Fibroblast of the conjunctiva (primary cell): ENCODE results near the gene MCL1.
A peak's percentile ranks its signal among the peaks of the same experiment; 100 is the strongest.
"Not testable (repeated sequence)": the region's sequence is repeated elsewhere in the genome, so short reads cannot be mapped to it uniquely, and the experiment has no call there.

Source experiments
- DNase-seq: peaks from one replicate; pipeline ENCODE4 v3.0.0-alpha.2; 2010; ENCODE audit warnings: low read depth

The MCL1 gene

DNA sequence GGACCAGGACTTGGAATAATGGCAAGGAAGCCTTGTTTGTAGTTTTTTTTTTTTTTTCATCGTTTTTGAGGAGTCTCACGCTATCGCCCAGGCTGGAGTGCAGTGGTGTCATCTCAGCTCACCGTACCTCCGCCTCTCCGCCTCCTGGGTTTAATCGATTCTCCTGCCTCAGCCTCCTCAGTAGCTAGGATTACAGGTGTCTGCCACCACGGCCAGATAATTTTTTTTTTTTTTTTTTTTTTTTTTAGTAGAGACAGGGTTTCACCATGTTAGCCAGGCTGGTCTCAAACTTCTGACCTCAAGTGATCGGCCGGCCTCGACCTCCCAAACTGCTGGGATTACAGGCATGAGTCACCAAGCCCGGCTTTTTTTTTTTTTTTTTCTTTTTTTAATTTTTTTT, 23.0 kb upstream of the MCL1 start:
- not testable (repeated sequence) for DNase-seq

DNA sequence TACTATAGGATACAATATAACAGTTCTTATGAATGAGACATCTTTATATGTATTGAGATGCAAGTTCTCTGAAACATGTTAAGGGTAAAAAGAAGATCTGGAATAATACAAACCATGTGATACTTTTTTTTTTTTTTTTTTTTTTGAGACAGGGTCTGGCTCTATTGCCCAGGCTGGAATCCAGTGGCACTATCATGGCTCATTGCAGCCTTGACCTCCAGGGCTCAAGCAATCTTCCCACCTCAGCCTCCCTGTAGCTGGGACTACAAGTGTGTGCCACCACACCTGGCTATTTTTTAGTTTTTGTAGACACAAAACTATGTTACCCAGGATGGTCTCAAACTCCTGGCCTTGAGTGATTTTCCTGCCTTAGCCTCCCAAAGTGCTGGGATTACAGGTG, 22.1 kb upstream of the MCL1 start:
- DNase-seq = no peak

DNA sequence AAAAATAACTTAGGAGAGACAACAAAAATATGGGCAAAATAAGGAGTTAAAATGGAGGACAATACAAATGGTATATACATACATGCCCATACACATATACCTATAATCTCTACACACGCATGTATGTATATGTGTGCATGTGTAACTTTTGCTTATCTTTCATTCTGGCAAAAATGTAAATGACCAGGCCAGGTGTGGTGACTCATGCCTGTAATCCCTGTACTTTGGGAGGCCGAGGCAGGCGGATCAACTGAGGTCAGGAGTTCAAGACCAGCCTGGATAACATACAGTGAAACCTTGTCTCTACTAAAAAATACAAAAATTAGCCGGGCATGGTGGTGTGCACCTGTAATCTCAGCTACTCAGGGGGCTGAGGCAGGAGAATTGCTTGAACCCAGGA, 18.9 kb upstream of the MCL1 start:
- not testable (repeated sequence) for DNase-seq

DNA sequence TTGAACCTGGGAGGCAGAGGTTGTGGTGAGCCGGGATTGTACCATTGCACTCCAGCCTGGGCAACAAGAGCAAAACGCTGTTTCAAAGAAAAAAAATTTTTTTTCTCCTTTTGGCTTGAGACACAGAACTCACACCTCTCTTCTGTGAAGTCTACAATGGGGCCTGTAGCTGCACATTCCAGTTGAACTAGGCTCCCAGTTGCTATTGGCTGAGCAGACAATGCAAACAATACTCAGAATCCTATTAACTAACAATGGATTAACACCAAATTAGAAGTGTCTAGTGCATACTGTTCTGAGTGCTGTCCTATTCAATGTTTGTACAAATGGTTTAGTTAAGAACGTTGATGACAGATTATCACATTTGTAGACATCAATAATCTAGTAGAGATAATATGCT, 17.6 kb upstream of the MCL1 start:
- no peak for DNase-seq

DNA sequence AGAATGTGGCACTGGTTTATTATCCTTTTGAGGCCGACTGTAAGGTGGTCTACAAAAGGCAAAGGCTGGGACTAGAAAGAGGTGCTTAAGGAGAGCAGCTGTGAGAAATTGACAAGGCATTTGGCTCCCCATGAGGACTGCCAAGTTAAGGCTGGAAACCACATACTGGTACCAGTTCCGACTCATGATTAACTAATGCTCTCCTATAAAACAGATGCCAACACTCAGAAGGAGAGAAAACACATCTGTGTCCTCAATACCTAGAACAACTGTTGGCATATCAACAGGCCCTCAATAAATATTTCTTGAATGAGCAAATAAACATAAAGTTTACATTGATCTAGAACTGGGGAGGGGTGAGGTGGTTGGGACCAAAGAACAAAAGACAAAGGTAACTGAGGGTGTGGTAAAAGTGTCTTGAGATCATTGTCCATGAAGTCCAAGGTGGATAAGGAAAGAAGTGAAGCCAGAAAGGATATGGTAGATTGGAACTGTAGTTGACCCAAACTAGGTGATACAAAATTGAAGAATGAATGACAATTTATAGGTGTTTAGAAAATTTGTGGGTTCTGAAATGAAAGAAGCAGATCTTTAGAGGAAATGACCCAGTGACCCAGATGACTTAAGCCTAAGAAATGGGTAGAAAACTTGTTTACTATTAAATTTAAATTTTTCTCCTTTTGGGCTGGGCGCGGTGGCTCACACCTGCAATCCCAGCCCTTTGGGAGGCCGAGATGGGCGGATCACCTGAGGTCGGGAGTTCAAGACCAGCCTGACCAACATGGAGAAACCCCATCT, 16.9 kb upstream of the MCL1 start:
- no peak for DNase-seq

DNA sequence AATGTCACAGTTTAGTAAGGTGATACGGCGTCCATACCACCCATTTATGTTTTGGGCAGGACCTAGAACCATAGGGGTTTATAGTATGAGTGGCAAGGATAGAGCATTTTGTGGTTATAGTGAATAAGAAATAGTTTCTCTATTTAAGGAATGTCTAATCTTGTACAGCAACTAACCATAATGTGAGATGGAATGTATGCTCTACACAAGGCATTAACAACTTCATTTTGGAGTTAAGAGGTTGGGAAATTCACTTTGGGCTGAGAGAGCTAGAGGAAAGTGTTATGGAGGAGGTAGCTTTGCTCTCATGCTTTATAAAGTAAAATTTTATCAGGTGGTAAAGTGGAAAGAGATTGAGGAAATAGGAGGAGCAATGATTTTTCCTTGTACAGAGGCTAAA, 3.0 kb upstream of the MCL1 start:
- no peak for DNase-seq

DNA sequence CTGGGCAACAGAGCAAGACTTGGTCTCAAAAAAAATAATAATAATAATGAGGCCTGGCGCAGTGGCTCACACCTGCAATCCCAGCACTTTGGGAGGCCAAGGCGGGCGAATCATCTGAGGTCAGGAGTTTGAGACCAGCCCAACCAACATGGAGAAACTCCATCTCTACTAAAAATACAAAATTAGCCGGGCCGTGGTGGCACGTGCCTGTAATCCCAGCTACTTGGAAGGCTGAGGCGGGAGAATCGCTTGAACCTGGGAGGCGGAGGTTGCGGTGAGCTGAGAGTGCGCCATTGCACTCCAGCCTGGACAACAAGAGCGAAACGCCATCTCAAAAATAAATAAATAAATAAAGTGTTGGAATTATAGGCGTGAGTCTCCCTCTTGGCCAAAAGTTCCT, 2.6 kb upstream of the MCL1 start:
- DNase-seq = not testable (repeated sequence)

GRCh38 chr1:150581437-150581836, 2.0 kb upstream of the MCL1 start:
- not testable (repeated sequence) for DNase-seq

- DNase-seq = not testable (repeated sequence)
Measured at GRCh38 chr1:150580966-150581365, 1.6 kb upstream of the MCL1 start.

DNA sequence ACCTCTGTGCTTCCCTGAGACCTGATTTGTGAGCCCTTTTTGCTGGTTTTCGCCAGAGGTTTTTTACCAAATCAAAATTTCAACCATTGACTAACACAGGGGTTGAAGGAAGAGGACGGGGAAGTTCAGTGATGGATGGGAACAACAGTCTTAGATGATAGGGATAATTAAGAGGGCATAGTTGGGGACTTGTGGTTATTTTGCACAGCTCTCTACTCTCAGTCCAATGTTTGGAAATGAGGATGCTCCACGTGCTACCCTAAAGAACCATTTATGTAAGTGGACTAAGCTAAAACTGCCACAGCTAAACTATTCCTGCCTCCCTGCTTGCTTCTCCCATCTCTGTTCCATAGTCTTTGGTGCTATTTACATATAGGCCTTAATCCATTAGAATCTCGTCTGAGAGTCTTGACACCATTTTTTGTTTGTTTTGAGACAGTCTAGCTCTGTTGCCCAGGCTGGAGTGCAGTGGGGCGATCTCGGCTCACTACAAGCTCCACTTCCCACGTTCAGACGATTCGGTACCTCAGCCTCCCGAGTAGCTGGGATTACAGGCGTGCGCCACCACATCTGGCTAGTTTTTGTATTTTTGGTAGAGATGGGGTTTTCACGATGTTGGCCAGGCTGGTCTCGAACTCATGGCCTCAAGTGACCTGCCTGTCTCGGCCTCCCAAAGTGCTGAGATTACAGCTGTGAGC, 684 bp upstream of the MCL1 start:
- DNase-seq = no peak

DNA sequence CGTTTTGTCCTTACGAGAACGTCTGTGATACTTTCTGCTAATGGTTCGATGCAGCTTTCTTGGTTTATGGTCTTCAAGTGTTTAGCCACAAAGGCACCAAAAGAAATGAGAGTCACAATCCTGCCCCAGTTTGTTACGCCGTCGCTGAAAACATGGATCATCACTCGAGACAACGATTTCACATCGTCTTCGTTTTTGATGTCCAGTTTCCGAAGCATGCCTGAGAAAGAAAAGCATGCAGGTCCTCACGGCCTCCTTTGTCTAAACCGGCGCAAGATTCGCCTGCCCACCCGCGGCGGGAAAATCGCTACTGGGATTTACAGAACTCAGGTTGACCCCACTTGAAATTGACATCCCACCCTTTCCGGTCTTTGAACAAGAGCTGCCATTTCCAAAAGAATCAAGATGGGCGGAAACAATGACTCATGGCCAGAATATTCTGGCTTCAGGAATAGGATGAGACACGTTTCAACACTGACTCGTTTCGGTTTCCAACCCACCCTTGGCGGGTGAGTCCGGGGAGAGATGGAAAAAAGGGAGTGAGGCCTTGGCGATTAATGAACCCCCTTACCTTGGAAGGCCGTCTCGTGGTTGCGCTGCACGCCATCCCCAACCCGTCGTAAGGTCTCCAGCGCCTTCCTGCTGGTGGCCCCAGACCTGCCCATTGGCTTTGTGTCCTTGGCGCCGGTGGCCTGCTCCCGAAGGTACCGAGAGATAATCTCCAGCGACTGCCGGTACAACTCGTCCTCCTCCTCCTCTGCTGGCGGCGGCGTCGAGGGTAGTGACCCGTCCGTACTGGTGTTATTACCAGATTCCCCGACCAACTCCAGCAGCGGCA, 919 bp downstream of the MCL1 start:
- peak; percentile 88 for DNase-seq

- no peak for DNase-seq
Measured at GRCh38 chr1:150577557-150578271, 1.7 kb downstream of the MCL1 start.

DNA sequence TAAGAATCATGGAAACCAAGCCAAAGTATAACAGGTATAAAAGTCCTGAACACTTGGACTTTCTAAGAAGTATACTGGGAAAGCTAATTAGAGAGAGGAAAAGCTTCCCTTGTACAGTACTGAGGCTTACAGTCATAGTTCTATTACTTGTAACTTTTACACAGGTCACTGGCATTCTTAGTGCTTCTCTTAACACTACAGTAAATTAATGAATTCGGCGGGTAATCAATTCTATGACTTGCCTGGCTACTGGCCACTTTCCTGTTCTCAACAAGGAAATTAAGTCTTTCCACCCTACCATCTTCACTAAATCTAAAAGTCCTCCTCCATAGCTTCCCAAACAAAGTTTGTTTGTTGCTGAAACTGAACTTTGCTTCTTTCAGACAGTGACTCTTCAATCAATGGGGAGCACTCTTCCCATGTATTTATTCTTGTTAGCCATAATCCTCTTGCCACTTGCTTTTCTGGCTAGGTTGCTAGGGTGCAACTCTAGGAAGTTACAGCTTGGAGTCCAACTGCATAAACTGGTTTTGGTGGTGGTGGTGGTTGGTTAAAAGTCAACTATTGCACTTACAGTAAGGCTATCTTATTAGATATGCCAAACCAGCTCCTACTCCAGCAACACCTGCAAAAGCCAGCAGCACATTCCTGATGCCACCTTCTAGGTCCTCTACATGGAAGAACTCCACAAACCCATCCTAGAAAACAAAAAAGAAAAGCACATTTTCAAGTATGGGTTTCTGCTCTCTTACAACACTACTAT, 2.4 kb downstream of the MCL1 start:
- no peak for DNase-seq

- DNase-seq = no peak
Measured at GRCh38 chr1:150576367-150576711, 3.1 kb downstream of the MCL1 start.

- no peak for DNase-seq
Measured at GRCh38 chr1:150575518-150576366, 3.7 kb downstream of the MCL1 start.

DNA sequence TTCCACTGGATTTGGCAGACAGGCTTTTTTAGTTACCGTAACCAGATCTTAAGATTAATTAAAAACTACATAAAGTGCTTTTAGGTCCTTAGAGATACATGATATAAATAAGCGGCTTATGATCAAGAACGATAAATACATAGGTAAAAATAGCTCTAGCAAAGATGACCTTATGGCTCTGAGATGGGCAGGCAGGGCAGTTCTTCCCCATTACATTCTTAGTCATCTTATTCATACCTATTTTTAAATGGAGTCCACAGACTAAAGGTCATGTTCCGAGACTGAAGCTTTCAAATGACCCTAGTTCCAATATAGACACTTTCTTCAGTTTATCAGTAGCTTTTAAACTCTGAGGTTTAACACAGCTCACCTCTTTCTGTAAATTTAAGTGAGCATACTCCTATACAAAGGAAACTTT, 4.3 kb downstream of the MCL1 start:
- DNase-seq = no peak

GRCh38 chr1:150574260-150575071, 4.9 kb downstream of the MCL1 start:
- DNase-seq = no peak

GRCh38 chr1:150573648-150574071, 5.8 kb downstream of the MCL1 start:
- not testable (repeated sequence) for DNase-seq

- DNase-seq = no peak
Measured at GRCh38 chr1:150572918-150573647, 6.3 kb downstream of the MCL1 start.
